ENCODE results near the gene RHCG. TPM values are rescaled to one million over a fixed set of nuclear protein-coding genes. Genes with fewer than 3 reads are reported as not detected.
A peak's percentile ranks its signal among the peaks of the same experiment; 100 is the strongest.

RHCG gene
- total RNA-seq, 2 experiments from 2014 or later: not detected

GRCh38 chr15:89494941-89495637 is 1.3 kb downstream of the RHCG start:
- H3K9me3 ChIP-seq (ENCODE audit: low read length): no peaks in the 10 kb centered on the region
- no peak overlapping the region for H3K4me3 ChIP-seq (ENCODE audit: low read depth, low read length, poor library complexity, severe bottlenecking)
- intact Hi-C loops (cut with micrococcal nuclease; ENCODE audit: unreplicated experiment): no loop called here
- no peak overlapping the region for H3K4me2 ChIP-seq (ENCODE audit: low read length)
- H3K79me2 ChIP-seq (ENCODE audit: insufficient read depth, low read depth, low read length): no peaks in the 10 kb centered on the region
- ChIA-PET CTCF (ENCODE audit: unreplicated experiment) (interaction anchor here (0.6 kb wide), 1 partner anchor 180 kb away, joined by 4 read pairs; no protein-coding TSS in a partner anchor), POLR2A (interaction anchor here (0.6 kb wide), 1 partner anchor 74 kb away, joined by 3 read pairs; no protein-coding TSS in a partner anchor)
- H4K20me1 ChIP-seq (ENCODE audit: insufficient read depth, low read length): no peaks in the 10 kb centered on the region
- no peak overlapping the region for H3K27ac ChIP-seq (ENCODE audit: low read depth, low read length, poor library complexity, severe bottlenecking)
- H3K9me2 ChIP-seq (ENCODE audit: insufficient read depth, low read length): no peaks in the 10 kb centered on the region
- BruUV-seq (replicated peaks): no TSS peak
- peak; percentile 23 for DNase-seq (ENCODE audit: low spot score)
- no peaks in the 10 kb centered on the region for H3K4me1 ChIP-seq (ENCODE audit: insufficient read depth, low read length, poor library complexity, severe bottlenecking)
- H2AFZ ChIP-seq (ENCODE audit: low read length): no peak overlapping the region
- no peaks in the 10 kb centered on the region for H3K36me3 ChIP-seq (ENCODE audit: insufficient read depth, low read length)
- no peak for TF ChIP-seq EZH2phosphoT487 (IDR thresholded peaks at IDR 0.05; ENCODE audit: borderline replicate concordance, low read depth, low read length)
- peak; percentile 75 for TF ChIP-seq CTCF (conservative IDR thresholded peaks at IDR 0.05; ENCODE audit: low read length)

- Histone ChIP-seq H3K79me2 (ENCODE audit: insufficient read depth, low read depth, low read length) (no peaks in the 10 kb centered on the region), H3K9me3 (ENCODE audit: low read length) (no peaks in the 10 kb centered on the region), H2AFZ (ENCODE audit: low read length) (no peak overlapping the region), H4K20me1 (ENCODE audit: insufficient read depth, low read length) (no peaks in the 10 kb centered on the region), H3K9me2 (ENCODE audit: insufficient read depth, low read length) (no peaks in the 10 kb centered on the region), H3K27ac (ENCODE audit: low read depth, low read length, poor library complexity, severe bottlenecking) (no peak overlapping the region), H3K4me3 (ENCODE audit: low read depth, low read length, poor library complexity, severe bottlenecking) (no peak overlapping the region), H3K4me1 (ENCODE audit: insufficient read depth, low read length, poor library complexity, severe bottlenecking) (no peaks in the 10 kb centered on the region), H3K4me2 (ENCODE audit: low read length) (no peak overlapping the region), H3K36me3 (ENCODE audit: insufficient read depth, low read length) (no peaks in the 10 kb centered on the region)
- ChIA-PET POLR2A (interaction anchor here (0.7 kb wide), 1 partner anchor 1603 kb away, joined by 4 read pairs; no protein-coding TSS in a partner anchor), CTCF (ENCODE audit: unreplicated experiment) (interaction anchor here (0.6 kb wide), 1 partner anchor 10 kb away, joined by 3 read pairs; no protein-coding TSS in a partner anchor)
- BruUV-seq (replicated peaks): no TSS peak
- TF ChIP-seq EZH2phosphoT487 (IDR thresholded peaks at IDR 0.05; ENCODE audit: borderline replicate concordance, low read depth, low read length) (no peak), CTCF (conservative IDR thresholded peaks at IDR 0.05; ENCODE audit: low read length) (no peak)
- no peak for DNase-seq (ENCODE audit: low spot score)
- intact Hi-C loops (cut with micrococcal nuclease; ENCODE audit: unreplicated experiment): no loop called here
Measured at GRCh38 chr15:89494031-89494430, 2.4 kb downstream of the RHCG start.

Data from OCI-LY7 (cell line).